Smooth muscle cell (in vitro differentiated cells): ENCODE data around the gene CHST9. TPM values are rescaled to one million over a fixed set of nuclear protein-coding genes. Genes with fewer than 3 reads are reported as not detected.

Source experiments
- DNase-seq: peaks from one replicate; lab custom pipeline; 2025; ENCODE audit not compliant: unreplicated experiment; lab: John Stamatoyannopoulos, UW
- H2AFZ ChIP-seq: fragments of 200-600 bp; sonication (generic); 2 replicates; pipeline ENCODE4 v1.6.0; 2016; ENCODE audit warnings: antibody characterized with exemption, low read depth, mild to moderate bottlenecking
- H3F3A ChIP-seq: fragments of 200-600 bp; sonication (generic); 2 replicates; pipeline ENCODE4 v1.6.0; 2017; ENCODE audit warnings: antibody characterized with exemption, low read depth
- H3K27ac ChIP-seq: fragments of 200-600 bp; sonication (generic); 2 replicates; pipeline ENCODE4 v1.5.1; 2016; ENCODE audit warnings: low read depth, mild to moderate bottlenecking
- H3K27me3 ChIP-seq: fragments of 200-600 bp; sonication (generic); 2 replicates; pipeline ENCODE4 v1.6.1; 2016; ENCODE audit warnings: low read depth, mild to moderate bottlenecking
- H3K36me3 ChIP-seq: fragments of 200-600 bp; sonication (generic); 2 replicates; pipeline ENCODE4 v1.5.1; 2016; ENCODE audit warnings: low read depth
- H3K4me1 ChIP-seq: fragments of 200-600 bp; sonication (generic); 2 replicates; pipeline ENCODE4 v1.5.1; 2016; ENCODE audit warnings: low read depth
- H3K4me2 ChIP-seq: fragments of 200-600 bp; sonication (generic); 2 replicates; pipeline ENCODE4 v1.6.0; 2016; ENCODE audit warnings: mild to moderate bottlenecking
- H3K4me3 ChIP-seq: fragments of 200-600 bp; sonication (generic); 2 replicates; pipeline ENCODE4 v1.5.1; 2016; ENCODE audit warnings: mild to moderate bottlenecking
- H3K79me2 ChIP-seq: fragments of 200-600 bp; sonication (generic); 2 replicates; pipeline ENCODE4 v1.6.0; 2016; ENCODE audit warnings: low read depth, mild to moderate bottlenecking
- H3K9ac ChIP-seq: fragments of 200-600 bp; sonication (generic); 2 replicates; pipeline ENCODE4 v1.6.0; 2016; ENCODE audit warnings: low read depth
- H3K9me3 ChIP-seq: fragments of 200-600 bp; sonication (generic); replicated peaks from 2 replicates; pipeline ENCODE4 v1.5.1; 2016; ENCODE audit warnings: low read depth
- H4K20me1 ChIP-seq: fragments of 200-600 bp; sonication (generic); 2 replicates; pipeline ENCODE4 v1.6.0; 2016; ENCODE audit warnings: low read depth
- CTCF ChIP-seq: fragments of 200-600 bp; sonication (generic); IDR thresholded peaks from 2 replicates; pipeline ENCODE4 v1.5.1; 2017; ENCODE audit warnings: borderline replicate concordance, mild to moderate bottlenecking, antibody characterized with exemption; ENCODE audit not compliant: insufficient read depth, poor library complexity, severe bottlenecking
- WGBS: methylation state at CpG from one replicate; pipeline ENCODE4 v1.1.7; 2016; ENCODE audit warnings: low lambda C conversion rate; 5-methylcytosine and 5-hydroxymethylcytosine counted together
- polyA plus RNA-seq: library from polyadenylated mRNA; unstranded; fragments of >200 nt; fragmentation: Nextera tagmentation; extraction: Ambion mirVana; gene quantifications from 2 replicates; pipeline ENCODE4 v1.2.1, GENCODE V29; 2016
- total RNA-seq: library from RNA; depleted of rRNA; stranded (reverse); fragments of >200 nt; gene quantifications from 2 replicates; pipeline ENCODE4 v1.2.3, GENCODE V29; 2014

The CHST9 gene
- total and polyA plus RNA-seq, 2 experiments from 2014 or later: not detected

- H3K79me2 ChIP-seq: no peaks in the 10 kb centered on the region
- H2AFZ ChIP-seq: no peak overlapping the region
- no peak overlapping the region for H3K4me2 ChIP-seq
- H3K27ac ChIP-seq: no peak overlapping the region
- H4K20me1 ChIP-seq: no peaks in the 10 kb centered on the region
- H3K4me1 ChIP-seq: no peaks in the 10 kb centered on the region
- H3K36me3 ChIP-seq: no peaks in the 10 kb centered on the region
- no peaks in the 10 kb centered on the region for H3K9me3 ChIP-seq
- H3F3A ChIP-seq: no peaks in the 10 kb centered on the region
- no peaks in the 10 kb centered on the region for H3K27me3 ChIP-seq
- H3K4me3 ChIP-seq: no peak overlapping the region
- H3K9ac ChIP-seq: no peak overlapping the region
- DNase-seq: no peak
- TF ChIP-seq CTCF: no peak
- WGBS: 52% methylated on average over 2 of the region's 2 CpGs
Observed at GRCh38 chr18:26919201-26919600, 265.9 kb downstream of the CHST9 start.

GRCh38 chr18:26911840-26912239 lies 273.3 kb downstream of the CHST9 start:
- Histone ChIP-seq H3K36me3 (no peaks in the 10 kb centered on the region), H3K9me3 (no peaks in the 10 kb centered on the region), H3K27ac (no peak overlapping the region), H3K4me2 (no peak overlapping the region), H3K9ac (no peak overlapping the region), H3K79me2 (no peaks in the 10 kb centered on the region), H2AFZ (peak overlapping the region; percentile 50), H4K20me1 (no peaks in the 10 kb centered on the region), H3F3A (no peaks in the 10 kb centered on the region), H3K27me3 (no peaks in the 10 kb centered on the region), H3K4me3 (no peak overlapping the region), H3K4me1 (peaks cover 5% of the 10 kb centered on the region)
- TF ChIP-seq CTCF: no peak
- DNase-seq: no peak
- WGBS: 66% methylated on average over 4 of the region's 4 CpGs

GRCh38 chr18:26909599-26910290 lies 275.4 kb downstream of the CHST9 start:
- no peak overlapping the region for H2AFZ ChIP-seq
- no peaks in the 10 kb centered on the region for H3K9me3 ChIP-seq
- no peaks in the 10 kb centered on the region for H3K36me3 ChIP-seq
- no peak overlapping the region for H3K27ac ChIP-seq
- H4K20me1 ChIP-seq: no peaks in the 10 kb centered on the region
- H3K4me3 ChIP-seq: no peak overlapping the region
- no peak for DNase-seq
- H3K79me2 ChIP-seq: no peaks in the 10 kb centered on the region
- H3K4me2 ChIP-seq: no peak overlapping the region
- H3F3A ChIP-seq: no peaks in the 10 kb centered on the region
- H3K9ac ChIP-seq: no peak overlapping the region
- no peaks in the 10 kb centered on the region for H3K27me3 ChIP-seq
- no peak for TF ChIP-seq CTCF
- 47% methylated on average over 5 of the region's 5 CpGs for WGBS
- H3K4me1 ChIP-seq: peaks cover 5% of the 10 kb centered on the region

- Histone ChIP-seq H4K20me1 (no peaks in the 10 kb centered on the region), H3K9ac (no peak overlapping the region), H3K4me2 (no peak overlapping the region), H3K27ac (no peak overlapping the region), H3K79me2 (no peaks in the 10 kb centered on the region), H3K4me1 (peaks cover 5% of the 10 kb centered on the region), H3F3A (no peaks in the 10 kb centered on the region), H3K36me3 (no peaks in the 10 kb centered on the region), H3K9me3 (no peaks in the 10 kb centered on the region), H2AFZ (no peak overlapping the region), H3K27me3 (no peaks in the 10 kb centered on the region), H3K4me3 (no peak overlapping the region)
- 67% methylated on average over 3 of the region's 3 CpGs for WGBS
- TF ChIP-seq CTCF: no peak
- no peak for DNase-seq
Observed at GRCh38 chr18:26908906-26909305, 276.2 kb downstream of the CHST9 start.
